Calu3 (cell line): ENCODE data around the gene ZNF445. TPM values are rescaled to one million over a fixed set of nuclear protein-coding genes. Genes with fewer than 3 reads are reported as not detected.
"Not testable (repeated sequence)": the region's sequence is repeated elsewhere in the genome, so short reads cannot be mapped to it uniquely, and the experiment has no call there.

Source experiments
- BruUV-seq: library from RNA; stranded (reverse); fragments of 400-500 nt; replicated peaks from 2 replicates; lab custom pipeline; 2021; lab: Mats Ljungman, UMichigan
- CTCF ChIA-PET: fragments of 300-600 bp; sonication (Branson Sonifier 250); formaldehyde crosslinking; loops from one replicate; lab custom pipeline; 2022; ENCODE audit warnings: antibody characterized with exemption; lab: Charles Lee
- DNase-seq: peaks from one replicate; pipeline ENCODE4 v3.0.0; 2022
- H3K27ac Mint-ChIP-seq: one replicate; pipeline ENCODE4 v1.8.0; 2022; ENCODE audit warnings: mixed read lengths; ENCODE audit not compliant: unreplicated experiment
- H3K27me3 Mint-ChIP-seq: one replicate; pipeline ENCODE4 v1.8.0; 2022; ENCODE audit warnings: mixed read lengths; ENCODE audit not compliant: unreplicated experiment
- H3K36me3 Mint-ChIP-seq: one replicate; pipeline ENCODE4 v1.8.0; 2022; ENCODE audit warnings: mild to moderate bottlenecking, moderate library complexity, mixed read lengths; ENCODE audit not compliant: insufficient read depth, unreplicated experiment
- H3K4me1 Mint-ChIP-seq: one replicate; pipeline ENCODE4 v1.8.0; 2022; ENCODE audit warnings: mild to moderate bottlenecking, low read depth, mixed read lengths; ENCODE audit not compliant: unreplicated experiment
- H3K4me3 Mint-ChIP-seq: one replicate; pipeline ENCODE4 v1.8.0; 2022; ENCODE audit warnings: mild to moderate bottlenecking, low read depth, moderate library complexity, mixed read lengths; ENCODE audit not compliant: unreplicated experiment
- H3K9me3 Mint-ChIP-seq: one replicate; pipeline ENCODE4 v1.8.0; 2022; ENCODE audit warnings: low read depth, mixed read lengths; ENCODE audit not compliant: unreplicated experiment
- CTCF ChIP-seq: fragments of 200-600 bp; IDR thresholded peaks from one replicate; pipeline ENCODE4 v1.8.0; 2022; ENCODE audit warnings: antibody characterized with exemption; ENCODE audit not compliant: unreplicated experiment
- intact Hi-C: fragments of 100-400 bp; cut with micrococcal nuclease; formaldehyde crosslinking; loops from one replicate; pipeline ENCODE4 v1.10.0; 2022; ENCODE audit not compliant: unreplicated experiment
- total RNA-seq: library from RNA; stranded (reverse); gene quantifications from 2 replicates; pipeline ENCODE4 v1.2.3, GENCODE V29; 2022

ZNF445 gene
- total RNA-seq, 1 experiment from 2014 or later: 17.3 TPM

- Mint-ChIP-seq H3K27ac (no peak overlapping the region), H3K4me1 (peaks cover 8% of the 10 kb centered on the region), H3K9me3 (peaks cover 2% of the 10 kb centered on the region), H3K36me3 (peaks cover 17% of the 10 kb centered on the region), H3K4me3 (peak overlapping the region; percentile 90), H3K27me3 (no peaks in the 10 kb centered on the region)
- no TSS peak for BruUV-seq
- CTCF ChIA-PET: no interaction called here
- DNase-seq: no peak
- intact Hi-C loops: no loop called here
- no peak for TF ChIP-seq CTCF
These were observed 592 bp upstream of the ZNF445 start for GRCh38 chr3:44478055-44478468.

- H3K27me3 Mint-ChIP-seq: no peaks in the 10 kb centered on the region
- peaks cover 8% of the 10 kb centered on the region for H3K4me1 Mint-ChIP-seq
- H3K4me3 Mint-ChIP-seq: peak overlapping the region; percentile 90
- H3K36me3 Mint-ChIP-seq: peaks cover 17% of the 10 kb centered on the region
- CTCF ChIA-PET: no interaction called here
- no peak for TF ChIP-seq CTCF
- DNase-seq: no peak
- BruUV-seq: no TSS peak
- H3K27ac Mint-ChIP-seq: peak overlapping the region; percentile 10
- peaks cover 2% of the 10 kb centered on the region for H3K9me3 Mint-ChIP-seq
- intact Hi-C loops: no loop called here
These were observed 533 bp downstream of the ZNF445 start for GRCh38 chr3:44476963-44477311.

- DNase-seq: no peak
- TF ChIP-seq CTCF: no peak
- intact Hi-C loops: no loop called here
- TSS peak; percentile 55 for BruUV-seq
- no peaks in the 10 kb centered on the region for H3K27me3 Mint-ChIP-seq
- H3K36me3 Mint-ChIP-seq: peaks cover 17% of the 10 kb centered on the region
- CTCF ChIA-PET: interaction anchor here (0.7 kb wide), 1 partner anchor 173 kb away, joined by 3 read pairs; the partner anchor contains the start of gene ZNF35
- H3K4me3 Mint-ChIP-seq: peak overlapping the region; percentile 90
- H3K27ac Mint-ChIP-seq: peak overlapping the region; percentile 10
- H3K9me3 Mint-ChIP-seq: no peaks in the 10 kb centered on the region
- peaks cover 8% of the 10 kb centered on the region for H3K4me1 Mint-ChIP-seq
These were observed 1.3 kb downstream of the ZNF445 start for GRCh38 chr3:44476181-44476611.

- H3K4me1 Mint-ChIP-seq, BruUV-seq, intact Hi-C loops, H3K4me3 Mint-ChIP-seq, H3K27me3 Mint-ChIP-seq, CTCF ChIA-PET, DNase-seq, H3K9me3 Mint-ChIP-seq, H3K27ac Mint-ChIP-seq: not testable (repeated sequence)
- H3K36me3 Mint-ChIP-seq: peaks cover 17% of the 10 kb centered on the region
These were observed 2.6 kb downstream of the ZNF445 start for GRCh38 chr3:44474886-44475285.

GRCh38 chr3:44470430-44470829, 7.0 kb downstream of the ZNF445 start:
- CTCF ChIA-PET: no interaction called here
- intact Hi-C loops: no loop called here
- peaks cover 8% of the 10 kb centered on the region for H3K4me1 Mint-ChIP-seq

More at GRCh38 chr3:44470430-44470829, 7.0 kb downstream of the ZNF445 start:
- Mint-ChIP-seq H3K36me3 (no peaks in the 10 kb centered on the region), H3K9me3 (no peaks in the 10 kb centered on the region), H3K27ac (no peak overlapping the region), H3K4me3 (no peak overlapping the region), H3K27me3 (no peaks in the 10 kb centered on the region)
- no peak for DNase-seq
- BruUV-seq: no TSS peak
- no peak for TF ChIP-seq CTCF
